GM19397 (cell line): ENCODE data around the gene ZNF556.
"Not testable (repeated sequence)": the region's sequence is repeated elsewhere in the genome, so short reads cannot be mapped to it uniquely, and the experiment has no call there.

ENCODE experiments used
- ATAC-seq: cut with Tn5 transposase; IDR thresholded peaks from one replicate; pipeline ENCODE4 v1.9.1; 2021; ENCODE audit warnings: mild to moderate bottlenecking, moderate library complexity; ENCODE audit not compliant: unreplicated experiment

ZNF556 gene

DNA sequence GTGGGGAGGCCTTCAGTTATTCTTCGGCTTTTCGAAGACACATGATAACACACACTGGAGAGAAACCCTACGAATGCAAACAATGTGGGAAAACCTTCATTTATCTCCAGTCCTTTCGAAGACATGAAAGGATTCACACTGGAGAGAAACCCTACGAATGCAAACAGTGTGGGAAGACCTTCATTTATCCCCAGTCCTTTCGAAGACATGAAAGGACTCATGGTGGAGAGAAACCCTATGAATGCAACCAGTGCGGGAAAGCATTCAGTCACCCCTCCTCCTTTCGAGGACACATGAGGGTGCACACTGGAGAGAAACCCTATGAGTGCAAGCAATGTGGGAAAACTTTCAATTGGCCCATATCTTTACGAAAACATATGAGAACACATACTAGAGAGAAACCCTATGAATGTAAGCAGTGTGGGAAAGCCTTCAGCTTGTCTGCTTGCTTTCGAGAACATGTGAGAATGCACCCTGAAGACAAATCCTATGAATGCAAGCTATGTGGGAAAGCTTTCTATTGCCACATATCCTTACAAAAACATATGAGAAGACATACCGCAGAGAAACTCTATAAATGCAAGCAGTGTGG, 14.0 kb upstream of the ZNF556 start:
- no peak for ATAC-seq

DNA sequence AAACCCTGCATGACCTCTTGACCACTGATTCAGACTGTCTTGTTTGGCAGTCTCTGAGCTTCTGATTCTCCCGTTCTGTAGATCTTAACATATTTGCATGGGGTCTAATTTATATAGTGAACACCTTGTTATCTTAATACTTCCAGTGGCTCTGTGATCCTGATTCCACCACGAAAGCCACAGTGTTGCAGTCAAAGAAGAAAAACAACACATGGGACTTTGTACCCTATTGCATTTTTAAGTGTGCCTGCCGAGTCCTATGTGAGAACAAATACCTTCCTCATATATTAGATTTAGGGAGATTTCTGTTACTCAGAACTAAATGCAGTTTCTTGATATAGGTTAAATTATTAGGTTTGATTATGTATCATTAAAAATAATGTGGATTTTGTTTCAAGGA, 12.3 kb upstream of the ZNF556 start:
- no peak for ATAC-seq

DNA sequence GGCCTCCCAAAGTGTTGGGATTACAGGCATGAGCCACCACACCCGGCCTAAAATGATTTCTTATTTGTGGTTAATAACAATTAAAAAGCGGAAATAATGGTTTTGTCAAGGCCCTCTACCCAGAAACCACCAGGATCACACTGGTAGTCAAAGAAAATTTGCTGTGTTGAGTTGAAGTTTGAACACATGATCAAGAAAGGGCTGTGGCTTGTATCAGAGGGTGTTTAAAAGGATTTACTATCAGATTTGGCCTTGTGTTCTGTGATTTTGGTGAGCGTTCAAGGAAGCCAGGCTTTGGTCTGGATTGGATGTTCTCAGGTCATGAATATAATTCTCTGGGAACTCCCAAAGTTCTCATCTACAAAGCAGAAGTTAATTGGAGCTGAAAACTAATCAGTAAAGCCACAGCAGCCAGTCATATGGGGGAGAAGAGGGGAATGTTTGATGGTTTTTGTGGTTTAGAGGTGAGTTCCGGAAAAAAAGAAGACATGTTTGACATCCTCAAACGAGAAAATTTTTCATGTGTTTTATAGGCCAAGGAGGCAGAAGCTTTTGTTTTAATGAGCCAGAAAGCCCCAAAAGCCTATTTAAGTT, 10.6 kb upstream of the ZNF556 start:
- ATAC-seq, result no peak

DNA sequence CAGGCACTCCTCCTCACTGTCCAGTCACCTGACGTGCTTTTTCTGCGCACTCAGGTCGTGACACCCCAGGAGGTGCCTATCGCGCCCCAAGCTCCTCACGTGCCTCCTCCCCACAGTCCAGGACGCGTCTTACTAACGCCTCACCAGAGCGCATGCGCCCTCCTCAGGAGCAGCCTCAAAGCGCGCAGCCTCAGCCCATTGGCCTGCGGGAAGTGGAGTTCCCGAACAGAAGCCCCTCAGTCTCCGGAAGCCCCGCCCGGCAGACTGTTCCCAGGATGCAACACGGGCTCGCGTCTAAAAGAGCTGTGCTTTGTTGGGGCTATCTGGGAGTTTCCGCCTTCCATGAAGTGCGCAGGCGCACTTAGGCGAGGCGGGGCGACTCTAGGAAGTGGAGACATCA, 8.3 kb upstream of the ZNF556 start:
- no peak for ATAC-seq

DNA sequence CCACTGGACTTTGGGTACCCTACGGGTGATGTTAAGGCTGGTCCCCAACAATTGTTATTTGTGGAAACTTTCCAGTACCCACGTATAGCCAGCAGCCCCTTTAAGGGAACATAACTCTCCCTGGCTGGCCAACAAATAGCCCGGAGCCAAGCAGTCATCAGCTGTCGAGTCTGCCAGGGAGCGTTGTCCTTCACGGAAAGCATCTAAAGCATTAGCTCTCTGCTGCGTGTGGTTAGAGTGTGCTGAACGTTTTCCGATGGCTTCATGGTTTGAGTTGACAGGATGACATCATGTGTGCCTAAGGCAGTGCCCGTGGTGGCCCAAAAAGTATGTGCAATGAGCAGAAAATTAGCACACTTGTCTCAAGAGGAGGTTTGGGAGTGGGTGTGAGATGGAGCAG, 3.3 kb upstream of the ZNF556 start:
- ATAC-seq, result no peak

DNA sequence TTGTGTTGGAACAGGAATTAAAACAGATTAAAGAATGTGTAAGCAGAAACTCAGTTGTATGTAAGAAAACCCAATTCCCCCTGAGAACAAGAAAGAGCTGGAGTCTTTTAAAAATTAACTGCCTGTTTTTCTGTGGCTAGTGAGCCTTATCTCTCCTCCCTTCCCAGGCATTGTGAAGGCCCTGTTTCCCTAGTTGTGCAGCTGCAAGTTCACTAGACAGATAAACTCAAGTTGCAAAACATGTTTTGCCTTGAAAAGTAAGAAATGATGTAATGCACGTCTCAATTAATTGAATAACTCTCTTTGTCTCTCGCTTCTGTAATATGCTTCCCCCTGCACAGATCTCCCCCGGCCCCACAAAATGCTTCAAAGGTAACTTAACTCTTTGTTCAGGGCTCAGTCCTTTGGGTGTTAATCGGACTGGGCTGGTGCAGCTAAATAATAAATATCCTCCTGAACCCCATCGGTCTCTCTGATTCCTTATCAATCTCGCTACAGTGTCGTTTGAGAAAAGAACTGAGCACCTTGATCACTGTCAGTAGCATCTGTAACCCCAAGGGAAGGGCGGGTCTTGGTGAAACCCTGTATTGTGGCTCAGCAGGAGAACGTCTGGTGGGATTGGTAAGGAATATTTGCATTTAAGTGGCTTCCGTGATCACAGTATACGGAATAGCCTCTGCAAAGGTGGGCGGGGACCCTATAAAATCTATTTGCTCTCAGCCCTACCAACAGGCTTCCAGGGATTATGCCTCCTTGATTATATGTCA, 1.6 kb upstream of the ZNF556 start:
- no peak for ATAC-seq

DNA sequence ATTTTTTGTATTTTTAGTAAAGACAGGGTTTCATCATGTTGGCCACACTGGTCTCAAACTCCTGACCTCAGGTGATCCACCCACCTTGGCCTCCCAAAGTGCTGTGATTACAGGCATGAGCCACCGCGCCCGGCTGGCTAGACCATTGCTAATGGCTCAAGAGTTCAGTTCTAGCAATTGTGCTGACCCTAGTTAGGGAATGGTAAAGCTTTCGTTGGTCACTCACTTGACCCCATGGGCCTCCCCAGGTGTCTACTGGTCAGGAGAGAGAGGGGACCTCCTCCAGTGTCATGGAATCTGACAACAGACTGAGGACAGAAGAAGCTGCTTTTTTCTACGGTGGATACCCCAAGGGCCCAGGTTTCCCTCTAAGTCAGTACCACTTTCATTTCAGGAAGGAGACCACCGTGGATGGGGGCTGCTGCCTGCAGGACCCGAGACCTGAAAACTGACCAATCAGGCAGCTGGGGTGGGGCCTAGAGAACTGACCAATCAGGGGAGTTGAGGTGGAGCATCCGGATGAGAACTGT, 575 bp upstream of the ZNF556 start:
- ATAC-seq, result no peak

DNA sequence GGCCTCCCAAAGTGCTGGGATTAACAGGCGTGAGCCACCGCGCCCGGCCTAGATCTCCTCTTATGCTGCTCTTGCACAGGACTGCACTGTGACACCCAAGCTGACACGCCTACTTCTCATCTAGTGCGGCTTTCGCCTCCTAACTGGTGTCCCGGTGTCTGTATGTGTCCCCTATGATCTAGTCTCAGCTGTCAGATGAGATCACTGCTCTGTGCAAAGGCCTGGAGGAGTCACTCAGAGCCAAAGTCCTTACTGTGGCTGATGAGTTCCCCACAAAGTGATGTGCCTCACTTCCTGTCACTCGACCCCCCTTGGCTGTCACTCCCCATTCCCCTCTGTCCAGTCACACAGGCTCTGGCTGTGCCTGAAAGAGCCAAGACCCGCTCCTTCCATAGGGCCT, 2.5 kb downstream of the ZNF556 start:
- no peak for ATAC-seq

DNA sequence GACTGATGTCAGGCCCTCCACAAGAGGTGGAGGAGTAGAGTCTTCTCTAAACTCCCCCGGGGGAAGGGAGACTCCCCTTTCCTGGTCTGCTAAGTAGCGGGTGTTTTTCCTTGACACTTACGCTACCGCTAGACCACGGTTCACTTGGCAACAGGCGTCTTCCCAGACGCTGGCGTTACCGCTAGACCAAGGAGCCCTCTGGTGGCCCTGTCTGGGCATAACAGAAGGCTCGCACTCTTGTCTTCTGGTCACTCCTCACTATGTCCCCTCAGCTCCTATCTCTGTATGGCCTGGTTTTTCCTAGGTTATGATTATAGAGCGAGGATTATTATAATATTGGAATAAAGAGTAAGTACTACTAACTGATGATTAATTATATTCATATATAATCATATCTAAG, 5.0 kb downstream of the ZNF556 start:
- ATAC-seq, result not testable (repeated sequence)

DNA sequence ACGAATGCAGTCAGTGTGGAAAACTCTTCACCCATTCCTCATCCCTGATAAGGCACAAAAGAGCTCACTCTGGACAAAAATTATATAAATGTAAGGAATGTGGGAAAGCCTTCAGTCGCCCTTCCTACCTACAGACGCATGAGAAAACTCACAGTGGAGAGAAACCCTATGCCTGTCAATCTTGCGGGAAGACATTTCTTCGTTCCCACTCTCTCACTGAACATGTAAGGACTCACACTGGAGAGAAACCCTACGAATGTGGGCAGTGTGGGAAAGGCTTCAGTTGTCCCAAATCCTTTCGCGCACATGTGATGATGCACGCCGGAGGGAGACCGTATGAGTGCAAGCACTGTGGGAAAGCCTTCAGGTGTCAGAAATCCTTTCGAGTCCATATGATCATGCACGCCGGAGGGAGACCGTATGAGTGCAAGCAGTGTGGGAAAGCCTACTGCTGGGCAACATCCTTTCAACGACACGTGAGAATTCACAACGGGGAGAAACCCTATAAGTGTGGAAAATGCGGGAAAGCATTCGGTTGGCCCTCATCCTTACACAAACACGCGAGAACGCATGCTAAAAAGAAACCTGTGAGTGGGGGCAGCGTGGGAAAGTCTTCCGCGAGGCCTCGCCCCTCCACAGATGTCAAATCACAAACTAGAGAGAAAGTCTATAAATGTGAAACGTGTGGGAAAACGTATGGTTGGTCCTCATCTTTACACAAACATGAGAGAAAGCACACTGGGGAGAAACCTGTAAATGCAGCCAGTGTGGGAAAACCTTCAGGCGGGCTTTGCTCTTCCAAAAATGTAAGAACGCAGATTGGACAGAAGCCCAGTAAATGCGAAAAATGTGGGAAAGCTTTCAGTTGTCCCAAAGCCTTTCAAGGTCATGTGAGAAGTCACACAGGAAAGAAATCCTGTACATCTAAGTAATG, 10.5 kb downstream of the ZNF556 start:
- ATAC-seq, result no peak

DNA sequence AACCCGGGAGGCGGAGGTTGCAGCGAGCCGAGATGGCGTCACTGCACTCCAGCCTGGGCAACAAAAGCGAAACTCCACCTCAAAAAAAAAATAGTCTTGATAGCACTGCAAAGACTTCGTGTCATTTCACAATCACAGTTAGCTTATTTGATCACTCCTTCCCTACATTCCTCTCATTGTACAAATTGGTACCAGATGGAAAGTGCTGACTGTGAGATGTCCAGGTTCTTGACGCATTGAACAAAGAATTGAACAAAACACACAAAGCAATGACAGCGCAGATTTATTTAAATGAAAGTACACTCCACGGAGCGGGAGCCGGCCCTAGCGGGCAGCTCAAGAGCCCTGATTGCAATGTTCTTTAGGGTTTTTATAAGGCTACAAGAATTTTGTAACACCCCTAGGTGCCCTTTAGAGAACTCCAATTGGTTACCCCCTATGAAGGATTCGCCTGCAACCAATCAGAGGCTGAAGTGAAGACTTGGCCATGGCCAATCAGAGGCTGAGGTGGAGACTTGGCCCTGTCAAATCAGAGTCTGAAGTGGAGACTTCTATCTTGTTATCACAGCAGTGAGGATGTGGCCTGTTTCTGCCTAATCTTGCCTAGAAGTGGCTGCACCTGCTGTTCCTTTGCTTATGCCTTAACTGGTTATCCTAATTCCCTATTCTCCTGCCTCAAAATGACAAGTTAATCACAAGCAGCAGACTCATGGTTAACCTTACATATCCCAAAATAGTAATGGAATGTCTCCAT, 16.7 kb downstream of the ZNF556 start:
- ATAC-seq, result no peak

DNA sequence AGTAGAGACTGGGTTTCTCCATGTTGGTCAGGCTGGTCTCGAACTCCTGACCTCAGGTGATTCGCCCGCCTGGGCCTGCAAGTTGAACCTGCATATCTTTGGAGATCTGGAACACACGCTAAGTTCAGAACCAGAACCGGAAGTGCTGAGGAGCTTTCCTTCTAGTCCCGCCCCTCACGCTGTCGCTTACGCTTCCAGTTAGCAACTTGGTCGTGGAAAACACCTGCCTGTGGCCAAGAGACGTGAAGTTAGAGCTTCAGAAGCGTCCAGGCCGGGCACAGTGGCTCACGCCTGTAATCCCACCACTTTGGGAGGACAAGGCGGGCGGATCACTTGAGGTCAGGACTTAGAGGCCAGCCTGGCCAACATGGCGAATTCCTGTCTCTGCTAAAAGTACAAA, 18.6 kb downstream of the ZNF556 start:
- no peak for ATAC-seq

DNA sequence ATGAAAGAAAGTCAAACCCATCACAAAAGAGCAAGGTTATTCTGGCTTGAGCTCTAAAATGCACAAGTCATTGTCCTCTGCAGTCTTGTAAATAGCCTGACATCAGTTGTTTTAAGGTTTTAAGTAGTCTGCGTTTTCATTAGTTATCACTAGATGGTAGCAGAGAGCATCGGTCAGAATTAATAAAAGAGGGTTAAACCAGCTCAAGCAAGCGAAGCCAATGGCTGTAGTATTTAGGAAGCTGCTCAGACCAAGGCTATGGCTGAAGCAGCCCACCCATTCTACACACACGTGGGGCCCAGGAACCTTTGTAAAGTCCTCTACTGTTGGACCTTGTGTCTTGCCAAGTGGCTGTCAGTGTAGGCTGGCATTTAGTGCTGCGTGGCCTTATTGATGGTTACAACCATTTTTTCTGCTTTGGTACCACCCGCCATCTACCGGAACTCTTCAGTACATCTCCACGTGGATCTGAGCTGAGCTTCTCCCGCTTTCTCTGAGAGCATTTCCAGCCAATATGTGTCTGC, 20.3 kb downstream of the ZNF556 start:
- ATAC-seq, result no peak

DNA sequence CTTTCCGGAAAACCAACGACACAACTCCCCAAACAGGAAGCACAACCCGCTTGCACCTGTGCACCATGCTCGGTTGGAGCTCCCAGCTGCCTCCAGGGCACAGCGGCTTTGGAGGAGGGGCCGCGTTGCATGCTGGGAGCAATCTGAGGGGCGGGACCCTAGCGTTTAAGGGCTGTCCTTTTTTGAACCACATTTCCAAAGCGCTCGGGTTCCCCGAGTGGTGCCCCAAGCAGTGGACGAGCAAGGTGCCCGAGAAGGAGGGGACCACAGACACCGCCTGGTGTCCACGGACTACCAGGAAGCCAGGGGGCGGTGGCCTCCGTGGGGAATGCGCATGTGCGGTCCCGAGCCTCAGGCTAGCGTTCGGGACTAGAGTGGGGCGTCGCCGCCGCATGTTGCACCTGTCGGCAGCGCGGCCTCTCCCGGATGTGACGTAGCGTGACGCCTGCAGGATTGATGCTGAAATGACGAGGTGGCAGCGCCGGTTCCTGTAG, 21.6 kb downstream of the ZNF556 start:
- ATAC-seq, result no peak

DNA sequence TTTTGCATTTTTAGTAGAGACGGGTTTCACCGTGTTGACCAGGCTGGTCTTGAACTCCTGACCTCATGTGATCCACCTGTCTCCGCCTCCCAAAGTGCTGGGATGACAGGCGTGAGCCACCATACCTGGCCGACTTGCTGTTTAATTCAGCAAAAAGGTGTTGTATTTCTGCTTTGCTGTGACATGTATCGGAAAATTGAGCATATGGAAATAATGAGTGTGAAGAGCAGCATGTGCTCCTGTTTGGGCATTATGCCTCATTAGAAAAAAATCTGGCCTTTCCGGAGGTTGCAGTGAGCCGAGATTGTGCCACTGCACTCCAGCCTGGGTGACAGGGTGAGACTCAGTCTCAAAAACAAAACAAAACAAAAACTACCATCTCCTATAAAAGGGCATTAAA, 23.4 kb downstream of the ZNF556 start:
- not testable (repeated sequence) for ATAC-seq

DNA sequence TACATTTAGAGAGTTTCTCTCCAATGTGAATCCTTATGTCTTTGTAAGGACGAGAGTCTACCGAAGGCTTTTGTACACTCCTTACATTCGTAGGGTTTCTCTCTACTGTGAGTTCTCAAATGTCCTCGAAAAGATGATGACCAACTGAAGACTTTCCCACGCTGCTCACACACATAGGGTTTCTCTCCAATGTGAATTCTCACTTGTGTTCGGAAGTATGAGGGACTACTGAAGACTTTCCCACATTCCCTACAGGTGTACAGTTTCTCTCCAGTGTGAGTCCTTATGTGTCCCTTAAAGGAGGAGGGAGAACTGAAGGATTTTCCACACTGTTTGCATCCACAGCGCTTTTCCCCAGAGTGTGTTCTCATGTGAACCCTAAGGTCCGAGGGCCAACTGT, 29.6 kb downstream of the ZNF556 start:
- no peak for ATAC-seq

DNA sequence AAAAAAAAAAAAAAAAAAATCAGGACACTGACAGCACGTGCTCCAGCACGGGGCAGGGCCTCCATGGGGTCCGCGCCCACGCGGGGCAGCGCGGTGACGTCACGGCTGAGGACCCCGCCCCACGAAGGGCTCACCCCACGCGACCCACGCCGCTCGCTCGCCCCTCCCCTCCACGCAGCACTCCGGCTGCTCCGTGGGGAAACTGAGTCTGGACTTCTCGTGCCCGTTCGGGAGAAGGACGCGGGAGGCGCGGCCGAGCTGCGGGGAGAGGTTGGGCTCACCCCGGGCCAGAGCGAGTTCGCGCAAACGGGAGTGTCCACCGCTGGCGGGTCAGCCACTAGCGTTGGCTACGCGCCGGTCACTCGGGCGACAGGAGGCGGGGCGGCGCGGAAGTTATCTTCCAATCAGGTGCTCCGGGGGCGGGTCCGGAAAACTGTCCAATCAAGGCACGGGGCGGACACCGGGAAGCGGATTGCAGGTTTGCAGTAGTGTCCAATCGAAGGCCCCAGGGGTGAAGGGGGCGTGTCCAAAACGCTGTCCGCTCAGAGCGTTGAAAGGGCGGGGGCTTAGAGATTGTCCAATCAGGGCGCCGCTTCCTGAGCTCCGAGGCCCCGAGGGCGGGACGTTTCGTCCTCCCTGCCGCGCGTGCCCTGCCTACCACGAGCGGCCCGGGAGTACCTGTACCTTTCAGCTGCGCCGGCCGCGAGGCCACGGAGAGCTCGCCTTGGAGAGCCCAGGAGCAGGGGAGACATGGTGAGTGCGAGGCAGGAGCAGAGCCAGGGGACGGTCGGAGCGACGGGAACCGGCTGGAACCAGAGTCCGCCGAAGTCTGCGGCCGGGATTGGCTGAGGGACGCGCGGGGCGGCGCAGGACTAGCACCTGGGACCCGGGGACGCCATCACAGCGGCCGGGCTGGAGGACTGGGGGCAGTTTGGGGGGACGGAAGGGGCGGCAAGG, 33.4 kb downstream of the ZNF556 start, which contains the start of gene ZNF57:
Gene ZNF57, plus strand, starts transcription at position 633 of the 957 bp plus-strand sequence. Its CDS starts 118 bp downstream, at position 751.
- ATAC-seq, result peak; percentile 92

DNA sequence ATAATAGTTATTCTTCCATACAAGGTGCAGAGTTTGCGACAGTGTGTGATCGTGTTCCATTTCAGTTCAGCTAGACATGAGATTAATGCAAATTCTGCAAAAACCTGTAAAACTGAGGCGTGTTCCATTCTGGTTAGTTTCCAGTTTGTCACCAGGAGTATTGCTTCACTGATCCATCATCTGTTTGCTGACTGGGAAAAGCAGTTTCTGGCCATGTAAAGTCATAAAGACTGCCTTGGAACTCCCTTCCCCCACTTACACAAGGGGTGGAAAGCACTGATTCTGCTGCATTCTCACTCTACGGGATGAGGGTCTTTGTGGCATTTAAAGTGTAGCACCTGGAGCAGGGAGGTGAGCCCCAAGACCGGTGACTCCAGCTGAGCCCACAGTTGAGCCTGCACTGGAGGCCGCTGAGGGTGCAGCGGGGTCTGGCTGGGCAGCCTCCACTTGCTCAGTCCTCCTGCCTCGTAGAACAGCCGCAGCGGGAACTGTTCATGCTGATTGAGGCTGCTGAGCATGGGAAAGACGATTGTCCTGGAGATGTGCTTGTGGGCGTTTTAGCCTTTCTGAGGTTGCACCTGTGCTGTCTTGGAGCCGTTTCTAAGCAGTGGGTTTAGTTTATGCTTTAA, 35.6 kb downstream of the ZNF556 start:
- ATAC-seq, result no peak
